WTC11 (cell line): ENCODE results near the gene DHRSX. TPM values are rescaled to one million over a fixed set of nuclear protein-coding genes. Genes with fewer than 3 reads are reported as not detected.
A peak's percentile ranks its signal among the peaks of the same experiment; 100 is the strongest.
"Not testable (repeated sequence)": the region's sequence is repeated elsewhere in the genome, so short reads cannot be mapped to it uniquely, and the experiment has no call there.

Source experiments
- ATAC-seq: fragments of 200-7000 bp; cut with Tn5 transposase; 2 replicates; pipeline ENCODE4 v1.10.0; 2021; ENCODE audit warnings: mild to moderate bottlenecking, moderate library complexity
- CTCF ChIA-PET: fragments of 300-600 bp; sonication (Branson Sonifier 250); formaldehyde crosslinking; loops from one replicate; lab custom pipeline; 2021; ENCODE audit warnings: antibody characterized with exemption; lab: Charles Lee
- POLR2A ChIA-PET: fragments of 350-600 bp; sonication (Branson Sonifier 250); formaldehyde crosslinking; loops from one replicate; lab custom pipeline; 2021; ENCODE audit warnings: antibody characterized with exemption; lab: Charles Lee
- DNase-seq: peaks from one replicate; pipeline ENCODE4 v3.0.0; 2021; ENCODE audit warnings: low spot score
- H3K27ac Mint-ChIP-seq: 2 replicates; pipeline ENCODE4 v1.8.0; 2021; ENCODE audit warnings: mixed read lengths
- H3K27me3 Mint-ChIP-seq: 2 replicates; pipeline ENCODE4 v1.8.0; 2021; ENCODE audit warnings: low read depth, mild to moderate bottlenecking, moderate library complexity, mixed read lengths
- H3K36me3 Mint-ChIP-seq: 2 replicates; pipeline ENCODE4 v1.8.0; 2021; ENCODE audit warnings: mixed read lengths
- H3K4me1 Mint-ChIP-seq: 2 replicates; pipeline ENCODE4 v1.8.0; 2022; ENCODE audit warnings: mixed read lengths
- H3K4me3 Mint-ChIP-seq: 2 replicates; pipeline ENCODE4 v1.8.0; 2021; ENCODE audit warnings: mild to moderate bottlenecking, moderate library complexity, mixed read lengths
- H3K9me3 Mint-ChIP-seq: 2 replicates; pipeline ENCODE4 v1.8.0; 2021; ENCODE audit warnings: mixed read lengths
- FOXJ3 ChIP-seq: sonication (generic); formaldehyde crosslinking; IDR thresholded peaks from 2 replicates; pipeline ENCODE4 v1.9.0; 2021; ENCODE audit warnings: missing genetic modification reagents, mild to moderate bottlenecking, borderline replicate concordance
- KAT7 ChIP-seq: sonication (generic); formaldehyde crosslinking; IDR thresholded peaks from 2 replicates; pipeline ENCODE4 v1.8.1; 2023; ENCODE audit warnings: missing genetic modification reagents, mild to moderate bottlenecking, borderline replicate concordance
- MXD4 ChIP-seq: fragments of 250-450 bp; sonication (Bioruptor Pico); IDR thresholded peaks from 2 replicates; pipeline ENCODE4 v1.8.0; 2021; ENCODE audit warnings: mild to moderate bottlenecking, moderate library complexity, borderline replicate concordance
- PRRX2 ChIP-seq: fragments of 250-450 bp; sonication (Bioruptor Pico); IDR thresholded peaks from 2 replicates; pipeline ENCODE4 v1.8.0; 2021; ENCODE audit warnings: mild to moderate bottlenecking
- SMAD4 ChIP-seq: sonication (generic); formaldehyde crosslinking; IDR thresholded peaks from 2 replicates; pipeline ENCODE4 v1.8.0; 2022; ENCODE audit warnings: mild to moderate bottlenecking, missing genetic modification reagents
- TEAD1 ChIP-seq: sonication (generic); formaldehyde crosslinking; IDR thresholded peaks from 2 replicates; pipeline ENCODE4 v1.8.0; 2022; ENCODE audit warnings: mild to moderate bottlenecking, missing genetic modification reagents
- TEAD4 ChIP-seq: sonication (generic); formaldehyde crosslinking; IDR thresholded peaks from 2 replicates; pipeline ENCODE4 v1.8.0; 2022; ENCODE audit warnings: mild to moderate bottlenecking, missing genetic modification reagents
- TP53 ChIP-seq: sonication (generic); formaldehyde crosslinking; IDR thresholded peaks from 2 replicates; pipeline ENCODE4 v1.8.1; 2023; ENCODE audit warnings: mild to moderate bottlenecking, missing genetic modification reagents
- ZBTB21 ChIP-seq: sonication (generic); formaldehyde crosslinking; IDR thresholded peaks from 2 replicates; pipeline ENCODE4 v1.8.1; 2023; ENCODE audit warnings: mild to moderate bottlenecking, missing genetic modification reagents, borderline replicate concordance
- ZNF263 ChIP-seq: sonication (generic); formaldehyde crosslinking; IDR thresholded peaks from 2 replicates; pipeline ENCODE4 v1.8.1; 2022; ENCODE audit warnings: low read depth, mild to moderate bottlenecking, moderate library complexity, missing genetic modification reagents
- ZNF396 ChIP-seq: fragments of 250-450 bp; sonication (Bioruptor Pico); IDR thresholded peaks from 2 replicates; pipeline ENCODE4 v1.8.0; 2021; ENCODE audit warnings: mild to moderate bottlenecking, moderate library complexity, borderline replicate concordance
- ZNF416 ChIP-seq: fragments of 250-450 bp; sonication (Bioruptor Pico); IDR thresholded peaks from 2 replicates; pipeline ENCODE4 v1.9.0; 2021; ENCODE audit warnings: mild to moderate bottlenecking, inconsistent platforms
- total RNA-seq: library from RNA; stranded (reverse); gene quantifications from 3 replicates; pipeline ENCODE4 v1.2.3, GENCODE V29; 2021
- TF ChIP-seq, protein P1 (sequence below): fragments of 250-450 bp; sonication (Bioruptor Pico); conservative IDR thresholded peaks from 2 replicates; pipeline ENCODE4 v1.9.0; 2021; ENCODE audit warnings: mild to moderate bottlenecking
- TF ChIP-seq, protein P2 (sequence below): sonication (generic); formaldehyde crosslinking; IDR thresholded peaks from 2 replicates; pipeline ENCODE4 v1.8.0; 2022; ENCODE audit warnings: missing genetic modification reagents
- TF ChIP-seq, protein P3 (sequence below): sonication (generic); formaldehyde crosslinking; IDR thresholded peaks from 2 replicates; pipeline ENCODE4 v1.8.1; 2023; ENCODE audit warnings: mild to moderate bottlenecking, moderate library complexity, missing genetic modification reagents
- TF ChIP-seq, protein P4 (sequence below): fragments of 250-450 bp; sonication (Bioruptor Pico); IDR thresholded peaks from 2 replicates; pipeline ENCODE4 v1.8.0; 2021; ENCODE audit warnings: mild to moderate bottlenecking
- TF ChIP-seq, protein P5 (sequence below): sonication (generic); formaldehyde crosslinking; IDR thresholded peaks from 2 replicates; pipeline ENCODE4 v1.8.1; 2023; ENCODE audit warnings: mild to moderate bottlenecking, missing genetic modification reagents, moderate library complexity

The DHRSX gene
- total RNA-seq, 1 experiment from 2014 or later = 28.2 TPM

DNA sequence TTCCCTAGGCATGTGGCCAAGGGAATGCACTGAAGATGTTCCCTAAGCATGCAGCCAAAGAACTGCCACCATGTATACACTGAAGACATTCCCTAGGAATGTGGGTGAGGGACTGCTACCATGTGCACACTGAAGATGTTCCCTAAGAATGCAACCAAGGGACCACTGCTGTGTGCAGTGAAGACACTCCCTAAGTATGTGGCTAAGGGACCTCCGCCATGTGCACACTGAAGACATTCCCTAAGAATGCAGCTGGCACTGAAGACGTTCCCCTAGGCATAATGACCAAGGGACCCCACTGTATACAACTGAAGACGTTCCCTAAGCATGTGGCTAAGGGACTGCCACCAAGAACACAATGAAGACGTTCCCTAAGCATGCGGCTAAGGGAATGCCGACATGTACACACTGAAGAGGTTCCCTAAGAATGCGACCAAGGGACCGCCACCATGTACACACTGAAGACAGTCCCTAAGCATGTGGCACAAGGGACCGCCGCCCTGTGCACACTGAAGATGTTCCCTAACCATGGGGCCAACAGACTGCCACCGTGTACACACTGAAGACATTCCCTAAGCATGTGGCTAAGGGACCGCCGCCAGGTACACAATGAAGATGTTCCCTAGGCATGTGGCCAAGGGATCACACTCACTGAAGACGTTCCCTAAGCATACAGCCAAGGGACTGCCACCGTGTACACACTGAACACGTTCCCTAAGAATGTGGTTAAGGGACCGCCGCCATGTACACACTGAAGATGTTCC lies 25.6 kb downstream of the DHRSX start:
- POLR2A ChIA-PET = no interaction called here
- TF ChIP-seq TEAD4 (CRISPR knock-in tag) (peak; percentile 8; the same call in 1 of the 2 replicates), MXD4 (no peak), FOXJ3 (CRISPR knock-in tag) (0 out of 2 replicates have a peak, but pooled peaks have one; percentile 41)
- TF ChIP-seq, protein P1, sequence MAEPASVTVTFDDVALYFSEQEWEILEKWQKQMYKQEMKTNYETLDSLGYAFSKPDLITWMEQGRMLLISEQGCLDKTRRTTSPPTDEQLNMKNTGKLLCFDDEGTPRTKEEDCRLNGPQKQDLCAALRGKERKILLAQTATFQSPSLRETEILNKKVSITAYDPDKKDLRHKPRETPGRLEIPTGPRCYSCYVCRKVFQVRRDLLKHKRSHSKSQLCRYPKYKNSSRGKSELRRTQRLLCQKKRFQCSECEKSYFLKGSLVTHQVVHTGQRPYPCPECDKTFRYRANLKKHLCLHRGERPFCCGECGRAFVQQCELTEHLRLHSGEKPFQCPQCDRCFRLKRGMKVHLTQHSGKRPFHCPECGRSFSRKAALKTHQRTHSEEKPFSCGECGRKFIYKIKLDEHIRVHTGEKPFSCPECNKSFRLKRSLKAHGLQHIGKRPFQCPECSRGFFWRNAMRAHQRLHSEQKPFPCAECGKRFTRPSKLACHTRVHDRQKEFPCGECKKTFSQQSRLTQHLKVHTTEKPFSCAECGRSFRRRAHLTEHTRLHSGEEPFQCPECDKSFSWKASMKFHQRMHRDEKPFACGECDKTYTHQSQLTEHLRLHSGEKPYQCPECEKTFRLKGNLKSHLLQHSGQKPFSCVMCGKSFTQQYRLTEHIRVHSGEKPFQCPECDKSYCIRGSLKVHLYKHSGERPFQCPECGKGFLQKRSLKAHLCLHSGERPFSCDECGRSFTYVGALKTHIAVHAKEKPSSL (CRISPR knock-in tag) = no peak
- TF ChIP-seq, all 79 proteins: peak for 2
- peak overlapping the region; percentile 67 for H3K27ac Mint-ChIP-seq
- DNase-seq (no peak), ATAC-seq (peak; percentile 36)
- H3K36me3 Mint-ChIP-seq = peaks cover 12% of the 10 kb centered on the region
- CTCF ChIA-PET = no interaction called here
- no peak overlapping the region for H3K4me3 Mint-ChIP-seq
- H3K27me3 Mint-ChIP-seq = peaks cover under 1% of the 10 kb centered on the region; the same call in 1 of the 2 replicates
- H3K9me3 Mint-ChIP-seq = peaks cover 21% of the 10 kb centered on the region
- H3K4me1 Mint-ChIP-seq = peaks cover 8% of the 10 kb centered on the region

DNA sequence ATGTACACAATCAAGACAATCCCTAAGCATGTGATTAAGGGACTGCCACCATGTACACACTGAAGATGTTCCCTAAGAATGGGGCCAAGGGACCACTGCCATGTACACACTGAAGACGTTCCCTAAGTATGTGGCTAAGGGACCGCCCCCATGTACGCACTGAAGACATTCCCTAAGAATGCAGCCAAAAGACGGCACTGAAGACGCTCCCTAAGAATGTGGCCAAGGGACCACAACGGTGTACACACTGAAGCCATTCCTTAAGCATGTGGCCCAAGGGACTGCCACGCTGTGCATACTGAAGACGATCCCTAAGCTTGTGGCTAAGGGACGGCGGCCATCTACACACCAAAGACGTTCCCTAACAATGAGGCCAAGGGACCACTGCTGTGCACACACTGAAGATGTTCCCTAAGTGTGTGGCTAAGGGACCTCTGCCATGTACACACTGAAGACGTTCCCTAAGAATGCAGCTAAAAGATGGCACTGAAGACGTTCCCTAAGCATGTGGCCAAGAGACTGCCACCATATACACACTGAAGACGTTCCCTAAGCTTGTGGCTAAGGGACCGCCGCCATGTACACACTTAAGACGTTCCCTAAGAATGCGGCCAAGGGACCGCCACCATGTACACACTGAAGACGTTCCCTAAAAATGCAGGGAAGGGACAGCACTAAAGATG lies 26.4 kb downstream of the DHRSX start:
- peaks cover 8% of the 10 kb centered on the region for H3K4me1 Mint-ChIP-seq
- 0 out of 2 replicates have a peak overlapping the region, but pooled peaks have one; percentile 59 for H3K27ac Mint-ChIP-seq
- H3K27me3 Mint-ChIP-seq = peaks cover 2% of the 10 kb centered on the region; the same call in 1 of the 2 replicates
- TF ChIP-seq ZNF396 (CRISPR knock-in tag) (no peak), ZNF263 (CRISPR knock-in tag) (no peak), ZNF416 (CRISPR knock-in tag) (no peak), ZBTB21 (CRISPR knock-in tag) (no peak), TEAD1 (CRISPR knock-in tag) (no peak), SMAD4 (CRISPR knock-in tag) (no peak), TP53 (CRISPR knock-in tag) (no peak), PRRX2 (no peak), KAT7 (CRISPR knock-in tag) (no peak)
- TF ChIP-seq, protein P2, sequence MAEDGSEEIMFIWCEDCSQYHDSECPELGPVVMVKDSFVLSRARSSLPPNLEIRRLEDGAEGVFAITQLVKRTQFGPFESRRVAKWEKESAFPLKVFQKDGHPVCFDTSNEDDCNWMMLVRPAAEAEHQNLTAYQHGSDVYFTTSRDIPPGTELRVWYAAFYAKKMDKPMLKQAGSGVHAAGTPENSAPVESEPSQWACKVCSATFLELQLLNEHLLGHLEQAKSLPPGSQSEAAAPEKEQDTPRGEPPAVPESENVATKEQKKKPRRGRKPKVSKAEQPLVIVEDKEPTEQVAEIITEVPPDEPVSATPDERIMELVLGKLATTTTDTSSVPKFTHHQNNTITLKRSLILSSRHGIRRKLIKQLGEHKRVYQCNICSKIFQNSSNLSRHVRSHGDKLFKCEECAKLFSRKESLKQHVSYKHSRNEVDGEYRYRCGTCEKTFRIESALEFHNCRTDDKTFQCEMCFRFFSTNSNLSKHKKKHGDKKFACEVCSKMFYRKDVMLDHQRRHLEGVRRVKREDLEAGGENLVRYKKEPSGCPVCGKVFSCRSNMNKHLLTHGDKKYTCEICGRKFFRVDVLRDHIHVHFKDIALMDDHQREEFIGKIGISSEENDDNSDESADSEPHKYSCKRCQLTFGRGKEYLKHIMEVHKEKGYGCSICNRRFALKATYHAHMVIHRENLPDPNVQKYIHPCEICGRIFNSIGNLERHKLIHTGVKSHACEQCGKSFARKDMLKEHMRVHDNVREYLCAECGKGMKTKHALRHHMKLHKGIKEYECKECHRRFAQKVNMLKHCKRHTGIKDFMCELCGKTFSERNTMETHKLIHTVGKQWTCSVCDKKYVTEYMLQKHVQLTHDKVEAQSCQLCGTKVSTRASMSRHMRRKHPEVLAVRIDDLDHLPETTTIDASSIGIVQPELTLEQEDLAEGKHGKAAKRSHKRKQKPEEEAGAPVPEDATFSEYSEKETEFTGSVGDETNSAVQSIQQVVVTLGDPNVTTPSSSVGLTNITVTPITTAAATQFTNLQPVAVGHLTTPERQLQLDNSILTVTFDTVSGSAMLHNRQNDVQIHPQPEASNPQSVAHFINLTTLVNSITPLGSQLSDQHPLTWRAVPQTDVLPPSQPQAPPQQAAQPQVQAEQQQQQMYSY (CRISPR knock-in tag) = no peak
- TF ChIP-seq, protein P1 (CRISPR knock-in tag) = no peak
- TF ChIP-seq, protein P3, sequence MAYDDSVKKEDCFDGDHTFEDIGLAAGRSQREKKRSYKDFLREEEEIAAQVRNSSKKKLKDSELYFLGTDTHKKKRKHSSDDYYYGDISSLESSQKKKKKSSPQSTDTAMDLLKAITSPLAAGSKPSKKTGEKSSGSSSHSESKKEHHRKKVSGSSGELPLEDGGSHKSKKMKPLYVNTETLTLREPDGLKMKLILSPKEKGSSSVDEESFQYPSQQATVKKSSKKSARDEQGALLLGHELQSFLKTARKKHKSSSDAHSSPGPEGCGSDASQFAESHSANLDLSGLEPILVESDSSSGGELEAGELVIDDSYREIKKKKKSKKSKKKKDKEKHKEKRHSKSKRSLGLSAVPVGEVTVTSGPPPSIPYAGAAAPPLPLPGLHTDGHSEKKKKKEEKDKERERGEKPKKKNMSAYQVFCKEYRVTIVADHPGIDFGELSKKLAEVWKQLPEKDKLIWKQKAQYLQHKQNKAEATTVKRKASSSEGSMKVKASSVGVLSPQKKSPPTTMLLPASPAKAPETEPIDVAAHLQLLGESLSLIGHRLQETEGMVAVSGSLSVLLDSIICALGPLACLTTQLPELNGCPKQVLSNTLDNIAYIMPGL (CRISPR knock-in tag) = no peak
- TF ChIP-seq, protein P4, sequence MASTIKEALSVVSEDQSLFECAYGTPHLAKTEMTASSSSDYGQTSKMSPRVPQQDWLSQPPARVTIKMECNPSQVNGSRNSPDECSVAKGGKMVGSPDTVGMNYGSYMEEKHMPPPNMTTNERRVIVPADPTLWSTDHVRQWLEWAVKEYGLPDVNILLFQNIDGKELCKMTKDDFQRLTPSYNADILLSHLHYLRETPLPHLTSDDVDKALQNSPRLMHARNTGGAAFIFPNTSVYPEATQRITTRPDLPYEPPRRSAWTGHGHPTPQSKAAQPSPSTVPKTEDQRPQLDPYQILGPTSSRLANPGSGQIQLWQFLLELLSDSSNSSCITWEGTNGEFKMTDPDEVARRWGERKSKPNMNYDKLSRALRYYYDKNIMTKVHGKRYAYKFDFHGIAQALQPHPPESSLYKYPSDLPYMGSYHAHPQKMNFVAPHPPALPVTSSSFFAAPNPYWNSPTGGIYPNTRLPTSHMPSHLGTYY (CRISPR knock-in tag) = no peak
- TF ChIP-seq, protein P5, sequence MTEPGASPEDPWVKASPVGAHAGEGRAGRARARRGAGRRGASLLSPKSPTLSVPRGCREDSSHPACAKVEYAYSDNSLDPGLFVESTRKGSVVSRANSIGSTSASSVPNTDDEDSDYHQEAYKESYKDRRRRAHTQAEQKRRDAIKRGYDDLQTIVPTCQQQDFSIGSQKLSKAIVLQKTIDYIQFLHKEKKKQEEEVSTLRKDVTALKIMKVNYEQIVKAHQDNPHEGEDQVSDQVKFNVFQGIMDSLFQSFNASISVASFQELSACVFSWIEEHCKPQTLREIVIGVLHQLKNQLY (CRISPR knock-in tag) = no peak
- H3K4me3 Mint-ChIP-seq = no peak overlapping the region
- ChIA-PET CTCF (no interaction called here), POLR2A (no interaction called here)
- peaks cover 12% of the 10 kb centered on the region for H3K36me3 Mint-ChIP-seq
- ATAC-seq (peak; percentile 12), DNase-seq (no peak)
- H3K9me3 Mint-ChIP-seq = peaks cover 21% of the 10 kb centered on the region

DNA sequence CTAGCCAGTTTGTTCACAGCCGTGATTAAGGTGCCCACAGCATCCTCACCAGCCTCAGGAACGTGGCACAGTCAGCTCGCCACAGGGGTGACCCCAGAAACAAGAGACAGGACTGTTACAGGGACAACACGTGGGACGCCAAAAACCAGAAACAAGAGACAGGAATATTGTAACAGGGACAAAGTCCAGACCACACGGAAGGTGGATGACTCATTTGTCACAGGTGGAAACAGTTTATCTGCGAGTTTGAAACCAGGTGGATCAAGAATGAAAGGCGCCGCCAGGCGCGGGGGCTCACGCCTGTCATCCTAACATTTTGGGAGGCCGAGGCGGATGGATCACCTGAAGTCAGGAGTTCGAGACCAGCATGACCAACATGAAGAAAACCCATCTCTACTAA lies 27.7 kb downstream of the DHRSX start:
- peak overlapping the region; percentile 80; the same call in 1 of the 2 replicates for H3K27ac Mint-ChIP-seq

More for the DNA sequence above, 27.7 kb downstream of the DHRSX start:
- H3K4me3 Mint-ChIP-seq, DNase-seq, ATAC-seq, CTCF ChIA-PET, H3K27me3 Mint-ChIP-seq, POLR2A ChIA-PET, H3K4me1 Mint-ChIP-seq: not testable (repeated sequence)
- Mint-ChIP-seq H3K36me3 (peaks cover 22% of the 10 kb centered on the region), H3K9me3 (peaks cover 33% of the 10 kb centered on the region)
